Activated B cell treated with CpG ODN at 0.5 μM for 24 hours (primary cell): ENCODE results near the gene IL22. TPM values are rescaled to one million over a fixed set of nuclear protein-coding genes. Genes with fewer than 3 reads are reported as not detected.

ENCODE experiments used
- ATAC-seq: fragments of 200-7000 bp; cut with Tn5 transposase; one replicate; pipeline ENCODE4 v1.10.0; 2021; ENCODE audit warnings: low read depth, mild to moderate bottlenecking, moderate library complexity
- CTCF ChIA-PET: fragments of 350-600 bp; sonication (Branson Sonifier 250); formaldehyde crosslinking; loops from one replicate; lab custom pipeline; 2021; ENCODE audit warnings: antibody characterized with exemption; lab: Charles Lee
- POLR2A ChIA-PET: fragments of 350-600 bp; sonication (Branson Sonifier 250); formaldehyde crosslinking; loops from one replicate; lab custom pipeline; 2021; ENCODE audit warnings: antibody characterized with exemption; lab: Charles Lee
- DNase-seq: peaks from one replicate; pipeline ENCODE4 v3.0.0; 2022
- H3K27ac Mint-ChIP-seq: one replicate; pipeline ENCODE4 v1.8.0; 2020; ENCODE audit warnings: mixed read lengths
- H3K27me3 Mint-ChIP-seq: one replicate; pipeline ENCODE4 v1.8.0; 2021; ENCODE audit warnings: mixed read lengths
- H3K36me3 Mint-ChIP-seq: one replicate; pipeline ENCODE4 v1.8.0; 2021; ENCODE audit warnings: low read depth, mixed read lengths
- H3K4me1 Mint-ChIP-seq: one replicate; pipeline ENCODE4 v1.8.0; 2021; ENCODE audit warnings: mixed read lengths
- H3K4me3 Mint-ChIP-seq: one replicate; pipeline ENCODE4 v1.8.0; 2020; ENCODE audit warnings: mild to moderate bottlenecking, mixed read lengths
- H3K9me3 Mint-ChIP-seq: one replicate; pipeline ENCODE4 v1.8.0; 2020; ENCODE audit warnings: mixed read lengths
- intact Hi-C: fragments of 100-400 bp; cut with micrococcal nuclease; formaldehyde crosslinking; loops from one replicate; pipeline ENCODE4 v1.15.1; 2024
- total RNA-seq: library from RNA; stranded (reverse); gene quantifications from 2 replicates; pipeline ENCODE4 v1.2.3, GENCODE V29; 2022
- TF ChIP-seq, protein P1 (sequence below): fragments of 200-600 bp; IDR thresholded peaks from one replicate; pipeline ENCODE4 v1.8.0; 2022; ENCODE audit warnings: antibody characterized with exemption, mild to moderate bottlenecking

IL22 gene
- total RNA-seq, 1 donor from 2014 or later = not detected

DNA sequence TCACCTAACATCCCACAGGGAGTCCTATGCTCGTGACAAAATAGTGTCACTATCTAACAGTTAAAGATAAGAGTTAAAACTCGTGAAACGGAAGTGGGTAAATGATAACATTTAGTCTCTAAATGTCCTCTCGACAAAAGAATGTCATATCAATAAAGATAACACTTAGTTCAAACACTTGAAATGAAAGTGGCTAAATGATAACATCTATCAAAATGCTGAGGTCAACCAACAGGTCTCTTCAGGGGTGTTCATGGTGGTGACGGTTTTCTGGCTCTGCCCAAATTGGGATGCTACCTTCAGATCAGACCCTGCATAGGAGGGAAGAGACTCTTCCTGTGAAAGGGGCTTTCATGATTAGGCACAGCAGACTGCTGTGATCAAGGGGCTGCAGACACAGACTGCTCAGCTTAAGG is 49.9 kb downstream of the IL22 start:
- TF ChIP-seq, protein P1, sequence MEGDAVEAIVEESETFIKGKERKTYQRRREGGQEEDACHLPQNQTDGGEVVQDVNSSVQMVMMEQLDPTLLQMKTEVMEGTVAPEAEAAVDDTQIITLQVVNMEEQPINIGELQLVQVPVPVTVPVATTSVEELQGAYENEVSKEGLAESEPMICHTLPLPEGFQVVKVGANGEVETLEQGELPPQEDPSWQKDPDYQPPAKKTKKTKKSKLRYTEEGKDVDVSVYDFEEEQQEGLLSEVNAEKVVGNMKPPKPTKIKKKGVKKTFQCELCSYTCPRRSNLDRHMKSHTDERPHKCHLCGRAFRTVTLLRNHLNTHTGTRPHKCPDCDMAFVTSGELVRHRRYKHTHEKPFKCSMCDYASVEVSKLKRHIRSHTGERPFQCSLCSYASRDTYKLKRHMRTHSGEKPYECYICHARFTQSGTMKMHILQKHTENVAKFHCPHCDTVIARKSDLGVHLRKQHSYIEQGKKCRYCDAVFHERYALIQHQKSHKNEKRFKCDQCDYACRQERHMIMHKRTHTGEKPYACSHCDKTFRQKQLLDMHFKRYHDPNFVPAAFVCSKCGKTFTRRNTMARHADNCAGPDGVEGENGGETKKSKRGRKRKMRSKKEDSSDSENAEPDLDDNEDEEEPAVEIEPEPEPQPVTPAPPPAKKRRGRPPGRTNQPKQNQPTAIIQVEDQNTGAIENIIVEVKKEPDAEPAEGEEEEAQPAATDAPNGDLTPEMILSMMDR = no peak
- H3K4me1 Mint-ChIP-seq = no peaks in the 10 kb centered on the region
- H3K27ac Mint-ChIP-seq = no peak overlapping the region
- no peak for ATAC-seq
- H3K9me3 Mint-ChIP-seq = no peaks in the 10 kb centered on the region
- POLR2A ChIA-PET = no interaction called here
- intact Hi-C loops = no loop called here
- H3K4me3 Mint-ChIP-seq = no peak overlapping the region
- DNase-seq = no peak
- H3K36me3 Mint-ChIP-seq = no peaks in the 10 kb centered on the region
- H3K27me3 Mint-ChIP-seq = peaks cover 4% of the 10 kb centered on the region
- CTCF ChIA-PET = no interaction called here

DNA sequence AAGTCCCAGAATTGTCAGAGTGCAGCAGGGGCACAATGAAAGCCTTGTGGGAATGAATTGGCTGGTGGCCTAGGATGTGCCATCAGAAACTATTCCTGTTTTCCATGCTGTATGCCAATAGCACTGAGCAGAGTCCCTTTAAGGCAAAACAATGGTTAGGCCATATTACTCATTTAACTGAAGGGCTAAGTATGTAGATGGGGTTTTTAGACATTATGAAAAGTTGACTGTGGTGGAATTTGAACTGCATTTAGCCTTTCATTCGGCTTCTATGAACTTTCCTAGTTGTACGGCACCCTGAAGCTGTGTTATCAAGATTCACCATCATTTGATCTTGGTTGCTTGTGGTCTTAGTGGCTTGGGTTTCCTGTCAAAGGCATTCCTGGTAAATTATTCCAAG is 52.5 kb downstream of the IL22 start:
- no peaks in the 10 kb centered on the region for H3K36me3 Mint-ChIP-seq
- no peak overlapping the region for H3K4me3 Mint-ChIP-seq
- no peaks in the 10 kb centered on the region for H3K4me1 Mint-ChIP-seq
- ChIA-PET CTCF (no interaction called here), POLR2A (no interaction called here)
- H3K27ac Mint-ChIP-seq = no peak overlapping the region
- no peaks in the 10 kb centered on the region for H3K27me3 Mint-ChIP-seq
- DNase-seq (no peak), ATAC-seq (no peak)
- TF ChIP-seq, protein P1 = no peak
- intact Hi-C loops = no loop called here
- no peaks in the 10 kb centered on the region for H3K9me3 Mint-ChIP-seq

DNA sequence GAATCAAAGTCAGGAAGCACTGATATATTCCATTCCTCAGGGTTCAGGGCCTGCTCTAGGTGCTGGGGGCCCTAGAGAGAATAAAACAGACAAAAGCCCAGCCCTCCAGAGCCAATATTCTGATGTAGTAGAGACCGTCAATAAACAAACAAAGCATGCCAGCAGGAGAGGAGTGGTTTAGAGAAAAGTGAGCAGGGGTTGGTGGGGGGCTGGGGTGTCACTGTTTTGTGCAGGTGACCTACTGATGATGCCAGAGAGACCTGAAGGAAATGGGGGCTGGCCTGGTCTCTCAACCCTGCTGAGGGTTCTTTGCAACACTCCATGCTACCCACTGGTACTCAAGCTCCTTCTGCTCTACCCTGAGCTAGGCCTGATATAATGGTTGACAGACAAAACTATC is 54.3 kb downstream of the IL22 start:
- intact Hi-C loops = no loop called here
- DNase-seq (no peak), ATAC-seq (no peak)
- no peak overlapping the region for H3K27ac Mint-ChIP-seq
- H3K27me3 Mint-ChIP-seq = no peaks in the 10 kb centered on the region
- ChIA-PET CTCF (no interaction called here), POLR2A (no interaction called here)
- H3K9me3 Mint-ChIP-seq = no peaks in the 10 kb centered on the region
- no peaks in the 10 kb centered on the region for H3K36me3 Mint-ChIP-seq
- no peaks in the 10 kb centered on the region for H3K4me1 Mint-ChIP-seq
- TF ChIP-seq, protein P1 = no peak
- H3K4me3 Mint-ChIP-seq = no peak overlapping the region

DNA sequence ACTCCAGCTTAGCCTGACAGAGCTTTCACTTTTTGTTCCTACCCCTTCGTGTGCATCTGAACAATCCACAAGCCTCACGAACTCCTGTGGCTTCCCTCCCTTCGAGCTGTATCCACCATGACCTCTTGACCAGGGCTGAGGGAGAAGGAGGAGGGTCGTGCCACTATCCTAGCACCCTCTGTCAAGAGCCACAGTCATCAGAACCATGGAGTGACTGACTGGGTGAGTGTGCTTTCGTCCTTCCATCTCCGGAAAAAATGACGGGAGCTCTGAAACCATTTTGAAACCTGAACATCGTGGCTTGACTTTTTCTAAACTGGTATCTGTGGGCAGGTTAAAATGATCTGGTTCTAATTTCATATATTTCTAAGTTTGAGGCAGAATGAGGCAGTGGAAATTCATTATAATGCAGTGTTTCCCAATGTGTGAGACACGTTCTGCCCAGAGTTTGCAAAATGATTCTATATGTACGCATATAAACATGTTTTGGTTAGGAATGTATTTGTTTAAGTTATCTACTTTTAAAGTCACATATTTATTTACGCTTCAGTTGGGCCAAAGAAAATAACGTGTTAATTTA is 54.8 kb downstream of the IL22 start:
- TF ChIP-seq, protein P1 = no peak
- Mint-ChIP-seq H3K9me3 (no peaks in the 10 kb centered on the region), H3K27me3 (no peaks in the 10 kb centered on the region), H3K27ac (no peak overlapping the region), H3K36me3 (no peaks in the 10 kb centered on the region), H3K4me1 (no peaks in the 10 kb centered on the region), H3K4me3 (no peak overlapping the region)
- CTCF ChIA-PET = no interaction called here
- no peak for ATAC-seq
- POLR2A ChIA-PET = no interaction called here
- intact Hi-C loops = no loop called here
- no peak for DNase-seq

Other genes starting within 250 kb of the IL22 start
- not detected in 2 replicates for gene IFNG, start 93.9 kb downstream of the IL22 start, total RNA-seq
- not detected in 2 replicates for gene IL26, start 27.8 kb downstream of the IL22 start, total RNA-seq
- 24.5 and 25.9 TPM in 2 replicates for gene MDM1, start 78.8 kb upstream of the IL22 start, total RNA-seq